Astrocyte (in vitro differentiated cells and primary cell): ENCODE data around the gene IL32.

Experiments used
- CTCF ChIP-seq: IDR thresholded peaks from 2 replicates; pipeline ENCODE4 v1.5.1; 2011; ENCODE audit warnings: low read depth, mild to moderate bottlenecking, inconsistent platforms, low read length, moderate library complexity; ENCODE audit not compliant: insufficient read depth
- EZH2 ChIP-seq: IDR thresholded peaks from 2 replicates; pipeline ENCODE4 v1.6.1; 2012; ENCODE audit warnings: mild to moderate bottlenecking, low read length, inconsistent platforms; ENCODE audit not compliant: insufficient read depth

GRCh38 chr16:3115003-3115402 lies 49.6 kb downstream of the IL32 start:
- TF ChIP-seq CTCF (no peak), EZH2 (no peak)
